Upper lobe of left lung (tissue), 6 donors: ENCODE measurements around the gene MACROD1. TPM values are rescaled to one million over a fixed set of nuclear protein-coding genes. Genes with fewer than 3 reads are reported as not detected.

ENCODE experiments used
- ATAC-seq, 2 donors: fragments of 200-7000 bp; cut with Tn5 transposase; one replicate each; pipeline ENCODE4 v1.9.1; 2022; ENCODE audit warnings: mild to moderate bottlenecking in 2 of 2, moderate library complexity in 2 of 2; ENCODE audit not compliant: low FRiP score in 2 of 2
- DNase-seq, 2 donors: peaks; one replicate each; pipeline ENCODE4 v3.0.0-alpha.2; 2019 to 2020
- H3K27ac ChIP-seq, 4 donors: fragments of 200-600 bp; sonication (generic); one replicate each; pipeline ENCODE4 v1.5.1; 2016 to 2019
- H3K27me3 ChIP-seq, 4 donors: fragments of 200-600 bp; sonication (generic); one replicate each; pipeline ENCODE4 v1.5.1; 2017 to 2019
- H3K36me3 ChIP-seq, 4 donors: fragments of 200-600 bp; sonication (generic); one replicate each; pipeline ENCODE4 v1.5.1; 2016 to 2019
- H3K4me1 ChIP-seq, 4 donors: fragments of 200-600 bp; sonication (generic); one replicate each; pipeline ENCODE4 v1.5.1; 2018 to 2019
- H3K4me3 ChIP-seq, 4 donors: fragments of 200-600 bp; sonication (generic); one replicate each; pipeline ENCODE4 v1.5.1; 2017 to 2019; ENCODE audit warnings: mild to moderate bottlenecking in 2 of 4, moderate library complexity in 1 of 4
- H3K9me3 ChIP-seq, 4 donors: fragments of 200-600 bp; sonication (generic); one replicate each; pipeline ENCODE4 v1.5.1; 2018 to 2019
- EP300 ChIP-seq, 4 donors: sonication (generic); formaldehyde crosslinking; IDR thresholded peaks; one replicate each; pipeline ENCODE4 v1.5.1; 2017; ENCODE audit warnings: antibody characterized with exemption in 4 of 4, control low read depth in 2 of 4
- POLR2A ChIP-seq, 4 donors: fragments of 450-650 bp; IDR thresholded peaks; one replicate each; pipeline ENCODE4 v1.5.1; 2016 to 2017; ENCODE audit warnings: antibody characterized with exemption in 4 of 4, mild to moderate bottlenecking in 2 of 4
- POLR2AphosphoS5 ChIP-seq, 2 donors: sonication (generic); formaldehyde crosslinking; IDR thresholded peaks; one replicate each; pipeline ENCODE4 v1.5.1; 2017; ENCODE audit warnings: antibody characterized with exemption in 2 of 2
- WGBS, 2 donors: methylation state at CpG; one replicate each; pipeline ENCODE4 v1.1.5; 2017 to 2018; 5-methylcytosine and 5-hydroxymethylcytosine counted together
- total RNA-seq, 6 donors: library from RNA; depleted of rRNA in 4 of 6; stranded (reverse); fragments of >200 nt in 4 of 6; gene quantifications; one replicate each; pipeline versions ENCODE4 v1.1.0 to v1.2.1, GENCODE V29; 2016 to 2021
- TF ChIP-seq, protein P1 (sequence below), 6 experiments: fragments of 450-650 bp in 4 of 6; fragments of 200-600 bp in 2 of 6; sonication (generic) in 2 of 6; IDR thresholded peaks; one replicate each; pipeline ENCODE4 v1.5.1; 2016 to 2019; ENCODE audit warnings: antibody characterized with exemption in 6 of 6
- donor health status: DM: no; HTN: no; CAD: no; lungs with moderate emphysema.
- donor health status: DM: no; HTN: yes; CAD: no; lungs with severe emphysema.

Gene MACROD1
- total RNA-seq, 6 donors from 2014 or later: 16.7 to 59.7 (median 33.5) TPM

DNA sequence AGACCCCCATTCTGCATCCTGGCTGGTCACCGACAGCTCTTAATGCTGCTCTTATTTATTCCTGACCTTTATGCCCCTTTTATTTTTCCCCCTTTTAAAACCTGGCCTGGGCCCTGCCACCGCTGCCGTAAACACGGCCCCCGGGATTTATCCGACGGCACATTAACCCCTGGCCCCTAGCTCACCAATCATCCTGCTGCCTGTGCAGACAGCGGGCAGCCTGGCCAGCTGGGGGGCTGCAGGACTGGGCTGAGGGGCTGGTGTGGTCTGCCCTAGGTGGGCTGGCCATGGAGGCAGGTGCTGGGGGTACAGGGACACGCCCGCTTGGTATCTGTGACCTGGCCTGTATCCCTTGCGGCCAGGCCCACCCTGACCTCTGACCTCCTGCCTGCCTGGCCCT is 151.6 kb downstream of the MACROD1 start:
- Histone ChIP-seq H3K4me1 (peaks cover 0 to 8% (median 2%) of the 10 kb centered on the region in 4 donors), H3K9me3 (no peaks in the 10 kb centered on the region), H3K27me3 (no peaks in the 10 kb centered on the region), H3K36me3 (no peaks in the 10 kb centered on the region), H3K4me3 (no peak overlapping the region), H3K27ac (no peak overlapping the region)
- no peak for DNase-seq
- TF ChIP-seq POLR2AphosphoS5 (IDR thresholded peaks at IDR 0.05): no peak
- TF ChIP-seq, protein P1, sequence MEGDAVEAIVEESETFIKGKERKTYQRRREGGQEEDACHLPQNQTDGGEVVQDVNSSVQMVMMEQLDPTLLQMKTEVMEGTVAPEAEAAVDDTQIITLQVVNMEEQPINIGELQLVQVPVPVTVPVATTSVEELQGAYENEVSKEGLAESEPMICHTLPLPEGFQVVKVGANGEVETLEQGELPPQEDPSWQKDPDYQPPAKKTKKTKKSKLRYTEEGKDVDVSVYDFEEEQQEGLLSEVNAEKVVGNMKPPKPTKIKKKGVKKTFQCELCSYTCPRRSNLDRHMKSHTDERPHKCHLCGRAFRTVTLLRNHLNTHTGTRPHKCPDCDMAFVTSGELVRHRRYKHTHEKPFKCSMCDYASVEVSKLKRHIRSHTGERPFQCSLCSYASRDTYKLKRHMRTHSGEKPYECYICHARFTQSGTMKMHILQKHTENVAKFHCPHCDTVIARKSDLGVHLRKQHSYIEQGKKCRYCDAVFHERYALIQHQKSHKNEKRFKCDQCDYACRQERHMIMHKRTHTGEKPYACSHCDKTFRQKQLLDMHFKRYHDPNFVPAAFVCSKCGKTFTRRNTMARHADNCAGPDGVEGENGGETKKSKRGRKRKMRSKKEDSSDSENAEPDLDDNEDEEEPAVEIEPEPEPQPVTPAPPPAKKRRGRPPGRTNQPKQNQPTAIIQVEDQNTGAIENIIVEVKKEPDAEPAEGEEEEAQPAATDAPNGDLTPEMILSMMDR (IDR thresholded peaks at IDR 0.05): no peak
- TF ChIP-seq POLR2A (IDR thresholded peaks at IDR 0.05): no peak
- TF ChIP-seq EP300 (IDR thresholded peaks at IDR 0.05): no peak
- no peak for ATAC-seq
- WGBS, 2 donors: 93 to 96% methylated on average over 8 to 11 of the region's 11 CpGs

DNA sequence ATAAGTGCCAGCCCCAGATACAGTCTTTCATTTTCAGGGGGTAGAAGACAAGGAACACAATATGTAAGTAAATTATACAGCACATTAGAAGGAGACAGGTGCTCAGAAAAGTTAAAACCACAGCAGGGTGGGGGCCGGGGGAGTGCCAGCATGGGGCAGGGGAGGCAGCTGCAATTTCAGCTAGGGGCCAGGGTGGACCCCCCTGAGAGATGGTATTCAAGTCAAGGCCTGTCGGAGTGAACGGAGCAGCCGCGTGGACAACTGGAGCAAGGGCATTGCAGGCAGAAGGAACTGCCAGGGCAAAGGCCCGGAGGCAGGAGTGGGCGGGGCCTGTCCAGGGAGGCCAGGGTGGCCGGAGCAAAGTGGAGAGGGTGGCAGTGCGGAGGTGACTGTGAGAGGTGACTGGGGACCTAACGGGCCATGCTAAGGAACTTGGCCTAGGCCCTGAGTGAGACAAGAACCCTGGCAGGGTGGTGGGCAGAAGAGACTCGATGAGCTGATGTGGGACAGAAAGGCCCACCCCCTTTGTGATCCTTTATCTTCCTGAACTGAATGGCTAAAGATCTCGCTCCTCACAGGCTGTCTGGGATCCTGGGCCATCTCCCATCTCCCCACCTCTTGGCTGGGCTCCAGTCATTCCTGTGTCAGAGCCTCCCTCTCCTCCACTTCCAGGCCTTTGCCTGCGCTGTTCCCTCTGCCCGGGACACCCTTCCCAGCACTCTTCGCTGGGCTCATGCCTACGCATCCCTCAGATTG is 152.6 kb downstream of the MACROD1 start:
- no peak for ATAC-seq
- WGBS, 2 donors: 93 to 95% methylated on average over 16 of the region's 16 CpGs
- DNase-seq: no peak

DNA sequence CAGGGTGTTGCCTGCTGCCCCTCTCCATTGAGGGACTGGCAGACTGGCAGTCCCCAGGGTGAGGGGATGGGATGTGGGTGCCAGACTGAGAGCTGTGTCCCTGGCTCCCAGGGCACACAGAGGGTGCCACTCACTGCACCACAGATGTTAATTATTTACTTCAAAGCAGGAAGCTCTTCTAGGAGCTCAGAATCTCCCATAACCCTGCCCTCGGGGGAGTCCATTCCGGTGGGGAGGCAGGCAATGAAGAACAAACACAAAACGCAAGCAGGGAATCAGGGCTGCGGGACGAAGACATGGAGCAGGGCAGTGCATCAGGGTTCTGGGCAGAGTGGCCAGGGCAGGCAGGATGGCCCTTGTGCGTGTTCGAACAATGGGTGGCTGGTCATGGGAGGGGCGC is 154.5 kb downstream of the MACROD1 start:
- no peaks in the 10 kb centered on the region for H3K27me3 ChIP-seq
- no peak for TF ChIP-seq POLR2AphosphoS5 (IDR thresholded peaks at IDR 0.05)
- TF ChIP-seq, protein P1 (IDR thresholded peaks at IDR 0.05): no peak
- TF ChIP-seq POLR2A (IDR thresholded peaks at IDR 0.05): no peak
- no peak for TF ChIP-seq EP300 (IDR thresholded peaks at IDR 0.05)
- ATAC-seq (no peak), DNase-seq (no peak)
- H3K4me3 ChIP-seq: no peak overlapping the region
- 79 to 89% methylated on average over 8 of the region's 8 CpGs for WGBS, 2 donors
- no peaks in the 10 kb centered on the region for H3K36me3 ChIP-seq
- H3K4me1 ChIP-seq: peaks cover 17 to 19% (median 18%) of the 10 kb centered on the region in 4 donors
- no peak overlapping the region for H3K27ac ChIP-seq
- H3K9me3 ChIP-seq: no peaks in the 10 kb centered on the region

More for the DNA sequence above, 152.6 kb downstream of the MACROD1 start:
- no peaks in the 10 kb centered on the region for H3K36me3 ChIP-seq
- H3K4me1 ChIP-seq: peaks cover under 1 to 2% (median 2%) of the 10 kb centered on the region in 4 donors
- H3K9me3 ChIP-seq: no peaks in the 10 kb centered on the region
- no peak overlapping the region for H3K27ac ChIP-seq
- no peak for TF ChIP-seq EP300 (IDR thresholded peaks at IDR 0.05)
- TF ChIP-seq, protein P1 (IDR thresholded peaks at IDR 0.05): no peak
- no peak for TF ChIP-seq POLR2AphosphoS5 (IDR thresholded peaks at IDR 0.05)
- TF ChIP-seq POLR2A (IDR thresholded peaks at IDR 0.05): no peak
- no peaks in the 10 kb centered on the region for H3K27me3 ChIP-seq
- no peak overlapping the region for H3K4me3 ChIP-seq

DNA sequence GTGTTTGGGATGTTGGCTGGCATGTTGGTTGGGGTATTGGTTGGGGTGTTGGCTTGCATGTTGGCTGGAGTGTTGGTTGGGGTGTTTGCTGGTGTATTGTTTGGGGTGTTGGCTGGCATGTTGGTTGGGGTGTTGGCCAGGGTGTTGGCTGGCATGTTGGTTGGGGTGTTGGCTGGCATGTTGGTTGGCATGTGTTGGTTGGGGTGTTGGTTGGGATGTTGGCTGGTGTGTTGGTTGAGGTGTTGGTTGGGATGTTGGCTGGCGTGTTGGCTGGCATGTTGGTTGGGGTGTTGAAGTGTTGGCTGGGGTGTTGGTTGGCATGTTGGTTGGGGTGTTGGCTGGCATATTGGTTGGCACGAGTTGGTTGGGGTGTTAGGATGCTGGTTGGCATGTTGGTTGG is 155.1 kb downstream of the MACROD1 start:
- ATAC-seq: no peak
- Histone ChIP-seq H3K27me3 (no peaks in the 10 kb centered on the region), H3K4me1 (peaks cover 17 to 19% (median 18%) of the 10 kb centered on the region in 4 donors), H3K4me3 (no peak overlapping the region), H3K36me3 (no peaks in the 10 kb centered on the region), H3K27ac (no peak overlapping the region), H3K9me3 (no peaks in the 10 kb centered on the region)
- TF ChIP-seq POLR2A (IDR thresholded peaks at IDR 0.05) (no peak), POLR2AphosphoS5 (IDR thresholded peaks at IDR 0.05) (no peak), EP300 (IDR thresholded peaks at IDR 0.05) (no peak)
- TF ChIP-seq, protein P1 (IDR thresholded peaks at IDR 0.05): no peak
- WGBS, 2 donors: 91 to 94% methylated on average over 2 of the region's 2 CpGs
- DNase-seq: no peak

DNA sequence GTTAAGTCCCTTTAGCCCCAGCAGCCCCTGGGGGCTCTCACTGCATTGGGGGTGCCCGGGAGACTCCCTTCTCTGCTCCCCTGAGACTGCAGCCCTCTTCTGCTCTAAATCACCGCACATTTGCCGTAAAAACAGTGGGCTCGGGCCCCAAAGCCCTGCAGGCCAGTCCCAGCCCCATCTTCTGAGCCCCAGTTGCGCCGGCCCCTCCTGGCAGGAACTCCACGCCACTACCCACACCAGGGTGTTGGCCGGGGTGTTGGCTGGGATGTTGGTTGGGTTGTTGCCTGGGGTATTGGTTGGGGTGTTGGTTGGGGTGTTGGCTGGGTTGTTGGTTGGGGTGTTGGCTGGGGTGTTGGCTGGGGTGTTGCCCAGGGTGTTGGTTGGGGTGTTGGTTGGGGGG is 156.2 kb downstream of the MACROD1 start:
- peaks cover 17 to 19% (median 18%) of the 10 kb centered on the region in 4 donors for H3K4me1 ChIP-seq
- H3K4me3 ChIP-seq: no peak overlapping the region
- H3K27ac ChIP-seq: no peak overlapping the region
- H3K36me3 ChIP-seq: no peaks in the 10 kb centered on the region
- no peak for DNase-seq
- H3K9me3 ChIP-seq: no peaks in the 10 kb centered on the region
- WGBS, 2 donors: 97 to 100% methylated on average over 8 of the region's 8 CpGs
- H3K27me3 ChIP-seq: no peaks in the 10 kb centered on the region
- ATAC-seq: no peak
- TF ChIP-seq POLR2A (IDR thresholded peaks at IDR 0.05) (no peak), EP300 (IDR thresholded peaks at IDR 0.05) (no peak), POLR2AphosphoS5 (IDR thresholded peaks at IDR 0.05) (no peak)
- TF ChIP-seq, protein P1 (IDR thresholded peaks at IDR 0.05): no peak
